HG03521 (cell line): ENCODE measurements around the gene ACOT7.

ENCODE experiments used
- ATAC-seq: cut with Tn5 transposase; IDR thresholded peaks from one replicate; pipeline ENCODE4 v1.9.1; 2021; ENCODE audit warnings: mild to moderate bottlenecking, moderate library complexity; ENCODE audit not compliant: unreplicated experiment

The ACOT7 gene

GRCh38 chr1:6253380-6253779 lies 140.2 kb downstream of the ACOT7 start:
- ATAC-seq, result no peak

DNA sequence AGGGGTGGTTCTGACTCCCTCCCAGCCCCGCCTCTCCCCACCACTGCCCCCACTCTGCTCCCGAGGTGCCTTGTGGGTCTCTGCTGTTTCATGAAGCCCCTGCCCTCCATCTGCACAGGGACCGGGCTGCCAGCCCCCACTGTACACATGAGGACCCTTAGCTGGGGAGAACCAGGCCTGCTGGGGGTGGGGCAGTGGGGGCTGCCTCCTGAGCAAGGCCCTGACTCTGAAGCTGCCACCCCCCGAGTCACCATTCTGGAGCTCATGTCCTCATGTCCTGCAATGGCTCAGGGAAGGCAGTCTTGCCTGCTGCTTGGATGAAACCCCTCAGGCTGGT lies 141.2 kb downstream of the ACOT7 start:
- no peak for ATAC-seq

DNA sequence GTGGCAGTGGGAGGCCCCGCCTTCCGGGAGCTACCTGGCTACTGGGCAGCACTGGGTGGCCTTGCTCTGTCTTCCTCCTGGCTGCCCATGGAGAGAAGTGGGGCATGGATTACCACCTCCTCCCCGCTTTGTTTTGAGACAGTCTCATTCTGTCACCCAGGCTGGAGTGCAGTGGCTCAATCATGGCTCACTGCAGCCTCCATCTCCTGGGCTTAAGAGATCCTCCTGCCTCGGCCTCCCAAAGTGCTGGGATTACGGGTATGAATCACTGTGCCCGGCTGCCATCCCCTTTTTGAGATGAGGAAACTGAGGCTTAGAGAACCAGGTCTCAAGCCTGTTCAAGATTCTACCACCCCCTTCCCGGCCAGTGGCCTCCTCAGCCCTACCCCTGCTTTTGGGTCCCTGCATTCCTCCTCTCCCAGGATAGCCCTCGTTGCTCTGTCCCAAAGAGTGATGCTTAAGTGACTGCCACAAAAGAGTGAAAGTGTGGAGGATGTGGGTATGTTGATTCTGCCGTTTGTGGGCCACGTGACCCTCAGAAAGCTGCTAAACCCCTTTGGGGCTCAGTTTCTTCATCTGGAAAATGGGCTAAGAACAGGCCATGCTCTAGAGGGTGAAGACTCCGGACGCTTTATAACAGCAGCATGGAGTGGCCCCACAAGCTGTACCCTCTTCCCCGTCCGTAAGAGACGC lies 141.7 kb downstream of the ACOT7 start:
- no peak for ATAC-seq

DNA sequence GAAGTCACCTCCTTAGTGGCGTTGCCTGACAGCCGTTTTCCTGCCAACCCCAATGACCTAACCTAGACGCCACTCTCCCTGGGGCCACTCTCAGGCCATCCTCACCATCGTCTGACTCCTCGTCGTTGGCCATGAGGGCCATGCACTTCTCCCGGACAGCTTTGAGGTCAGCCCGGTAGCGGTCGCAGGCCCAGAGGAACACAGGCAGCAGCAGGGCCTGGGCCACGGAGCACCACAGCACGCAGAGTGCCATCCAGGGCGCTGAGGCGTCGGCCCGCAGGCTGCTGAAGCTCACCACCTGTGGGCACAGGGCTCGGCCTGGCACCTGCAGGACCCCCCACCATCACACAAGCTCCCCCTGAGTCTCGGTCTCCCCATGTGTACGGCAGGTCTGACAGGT lies 142.3 kb downstream of the ACOT7 start:
- no peak for ATAC-seq

DNA sequence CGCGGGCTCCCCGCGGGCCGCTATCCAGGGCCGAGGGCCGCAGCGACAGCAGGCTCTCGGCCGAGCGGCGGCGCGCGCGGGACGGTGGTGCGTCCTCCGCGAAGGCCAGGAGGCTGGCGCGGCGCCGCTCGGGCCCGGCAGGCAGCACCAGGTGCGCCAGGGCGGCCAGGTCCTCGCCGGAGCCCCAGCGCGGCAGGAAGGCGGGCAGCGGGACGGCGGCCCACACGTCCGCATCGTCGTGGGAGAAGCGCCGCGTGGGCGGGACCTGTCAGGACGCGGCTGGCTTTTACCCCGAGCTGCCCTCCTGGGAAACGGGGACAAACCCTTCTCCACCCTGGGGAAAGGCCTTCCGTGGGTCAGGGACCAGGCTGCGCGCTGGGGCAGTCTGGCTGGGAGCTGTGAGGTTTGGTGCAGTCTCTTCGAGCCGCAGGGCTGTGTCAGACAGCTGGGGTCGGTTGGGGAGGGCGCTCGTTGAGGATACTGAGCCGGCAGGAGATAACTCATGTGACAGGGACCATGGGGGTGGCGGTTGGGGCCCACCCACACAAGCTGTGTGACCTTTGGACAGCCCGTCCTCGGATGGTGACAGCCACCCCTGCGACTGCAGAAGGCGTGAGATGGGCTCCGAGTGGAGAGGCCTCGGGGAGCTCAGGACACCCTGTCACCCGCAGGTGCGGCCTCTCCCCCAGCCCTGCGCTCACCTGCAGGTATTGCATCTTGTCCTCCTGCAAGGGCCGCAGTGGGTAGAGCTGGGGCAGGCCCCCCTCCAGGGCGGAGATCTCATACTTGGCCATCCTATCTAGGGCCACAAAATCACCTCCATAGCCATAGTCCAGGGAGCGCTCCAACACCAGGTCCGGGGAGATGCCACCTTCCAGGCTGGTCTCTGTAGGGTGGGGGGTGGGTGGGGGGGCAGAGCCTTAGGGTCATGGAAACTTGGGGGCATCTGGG lies 143.6 kb downstream of the ACOT7 start:
- ATAC-seq, result no peak

DNA sequence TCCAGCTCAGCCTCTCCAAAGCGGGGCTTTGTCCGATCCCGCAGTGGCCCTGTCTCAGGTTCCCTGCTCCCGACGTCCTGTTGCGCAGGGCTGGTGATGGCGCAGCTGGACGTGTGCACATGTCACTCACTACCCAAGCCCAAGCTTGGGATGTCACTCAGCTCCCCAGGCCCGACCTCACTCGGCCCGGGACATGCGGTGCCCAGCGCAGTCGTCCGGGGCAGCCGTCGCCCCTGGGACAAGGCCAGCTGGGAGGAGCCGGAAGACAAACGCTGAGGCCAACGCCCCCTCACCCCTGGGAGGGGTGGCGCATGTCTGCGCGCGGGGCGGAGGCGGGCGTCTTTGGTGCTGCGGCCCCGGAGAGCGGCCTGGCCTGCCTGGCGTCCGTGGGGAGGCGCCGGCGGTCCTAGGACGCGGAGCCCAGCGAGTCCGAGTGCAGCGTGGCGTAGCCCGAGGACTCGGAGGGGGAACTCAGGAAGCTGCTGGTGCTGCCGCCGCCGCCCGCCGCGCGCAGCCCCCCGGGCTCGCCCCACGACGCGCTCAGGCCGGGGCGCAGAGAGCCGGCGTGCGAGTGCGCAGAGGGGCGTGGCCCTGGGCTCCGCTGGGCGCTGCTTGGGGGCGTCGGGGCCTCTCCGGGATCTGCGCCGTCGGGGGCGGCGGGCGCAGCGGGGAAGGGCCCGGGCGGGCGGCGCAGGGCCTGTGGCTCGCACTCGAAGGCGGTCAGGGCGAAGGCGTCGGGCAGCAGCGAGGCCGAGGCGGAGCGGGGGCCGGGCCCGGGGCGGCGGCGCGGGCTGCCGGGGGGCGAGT lies 144.4 kb downstream of the ACOT7 start:
- ATAC-seq, result no peak

DNA sequence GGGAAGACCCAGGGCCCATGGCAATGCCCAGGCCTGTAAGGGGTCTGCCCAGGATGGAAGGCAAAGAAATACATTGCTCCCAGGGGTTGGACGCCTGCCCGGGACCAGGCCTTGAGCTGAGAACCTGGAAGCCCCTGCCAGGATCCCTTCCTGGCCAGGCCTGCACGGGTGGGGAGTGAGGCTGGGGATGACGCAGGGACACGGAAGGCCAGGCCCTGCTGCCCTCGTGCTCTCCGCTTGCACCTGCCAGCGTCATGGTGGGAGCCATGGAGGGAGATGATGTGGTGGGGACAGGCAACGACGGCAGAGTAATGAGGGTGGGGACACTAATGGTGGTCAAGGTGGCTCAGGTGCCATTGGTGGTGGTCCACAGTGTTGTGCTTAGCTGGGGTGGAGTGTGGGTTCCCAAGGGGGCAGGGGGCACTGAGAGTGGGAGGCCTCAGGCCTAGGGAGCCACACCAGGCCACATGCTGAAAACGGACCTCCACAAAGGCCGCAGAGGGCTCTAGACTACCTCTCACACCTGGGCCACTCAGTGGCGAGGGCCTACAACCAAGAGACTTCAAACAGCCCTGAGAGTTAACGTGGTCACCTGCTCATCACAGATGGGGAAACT lies 145.3 kb downstream of the ACOT7 start:
- ATAC-seq, result no peak

DNA sequence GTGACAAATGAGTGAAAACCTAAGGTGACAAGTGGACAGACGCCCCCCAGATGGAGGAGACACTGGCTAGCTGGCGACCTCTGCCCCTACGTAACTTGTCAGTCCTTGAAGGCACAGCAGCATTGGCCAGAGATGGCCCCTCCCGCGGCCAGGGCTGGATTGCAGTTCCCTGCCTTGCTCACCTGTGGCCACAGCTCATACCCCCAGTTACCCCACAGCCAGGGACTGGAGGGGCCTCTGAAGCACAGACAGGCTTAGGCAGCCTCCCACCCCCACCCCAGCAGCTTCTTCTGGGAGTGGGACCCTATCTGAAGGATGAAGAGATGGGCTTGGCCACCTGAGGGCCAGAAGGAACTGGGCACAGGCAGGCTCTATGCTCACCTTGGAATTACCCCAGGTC lies 145.9 kb downstream of the ACOT7 start:
- no peak for ATAC-seq

DNA sequence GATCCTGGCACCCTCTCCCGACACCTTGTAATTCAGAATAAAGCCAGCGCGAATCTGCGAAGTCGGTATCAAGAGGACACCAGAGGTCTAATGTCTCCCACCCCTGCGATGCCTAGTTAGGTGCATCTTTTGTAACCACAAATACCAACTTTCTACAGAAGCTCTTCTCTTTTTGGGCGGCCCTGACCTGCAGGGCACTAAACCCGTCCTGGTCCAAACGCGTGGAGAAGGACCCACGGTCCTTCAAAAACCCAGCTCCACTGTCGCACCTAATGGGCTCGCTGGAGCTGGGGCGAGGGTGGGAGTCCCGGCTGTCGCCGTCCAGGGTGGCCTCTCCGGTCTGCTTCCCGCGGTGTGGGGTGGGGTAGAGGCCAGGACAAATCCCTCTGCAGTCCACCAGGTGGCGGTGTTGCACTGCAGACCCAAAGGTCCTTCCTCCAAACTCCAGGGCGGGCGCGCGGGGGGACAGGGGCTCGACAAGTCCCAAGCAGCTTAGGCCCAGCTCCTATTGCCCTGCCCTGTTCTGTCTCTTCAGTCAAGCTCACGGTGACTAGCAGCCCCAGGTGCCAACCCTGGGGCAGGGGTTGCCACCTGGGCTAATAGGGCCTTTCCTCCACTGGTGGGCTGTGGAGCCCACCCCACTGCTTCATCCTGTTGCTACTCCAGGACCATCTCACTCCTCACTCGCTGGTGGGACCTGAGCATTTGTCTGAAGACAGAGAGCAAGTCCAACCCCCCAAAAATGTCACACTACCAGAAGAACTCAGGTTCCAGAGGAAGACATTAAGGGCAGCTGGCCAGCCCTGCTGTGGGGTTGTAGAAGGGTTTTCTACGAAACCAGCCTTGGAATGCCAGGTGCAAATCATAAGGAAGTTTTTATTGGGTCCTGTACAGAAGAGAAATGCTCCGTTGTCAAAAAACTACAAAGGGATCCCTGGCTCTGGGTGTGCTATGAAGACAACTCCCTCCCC lies 146.8 kb downstream of the ACOT7 start:
- ATAC-seq, result no peak

GRCh38 chr1:6245869-6246496 lies 147.6 kb downstream of the ACOT7 start:
- no peak for ATAC-seq

DNA sequence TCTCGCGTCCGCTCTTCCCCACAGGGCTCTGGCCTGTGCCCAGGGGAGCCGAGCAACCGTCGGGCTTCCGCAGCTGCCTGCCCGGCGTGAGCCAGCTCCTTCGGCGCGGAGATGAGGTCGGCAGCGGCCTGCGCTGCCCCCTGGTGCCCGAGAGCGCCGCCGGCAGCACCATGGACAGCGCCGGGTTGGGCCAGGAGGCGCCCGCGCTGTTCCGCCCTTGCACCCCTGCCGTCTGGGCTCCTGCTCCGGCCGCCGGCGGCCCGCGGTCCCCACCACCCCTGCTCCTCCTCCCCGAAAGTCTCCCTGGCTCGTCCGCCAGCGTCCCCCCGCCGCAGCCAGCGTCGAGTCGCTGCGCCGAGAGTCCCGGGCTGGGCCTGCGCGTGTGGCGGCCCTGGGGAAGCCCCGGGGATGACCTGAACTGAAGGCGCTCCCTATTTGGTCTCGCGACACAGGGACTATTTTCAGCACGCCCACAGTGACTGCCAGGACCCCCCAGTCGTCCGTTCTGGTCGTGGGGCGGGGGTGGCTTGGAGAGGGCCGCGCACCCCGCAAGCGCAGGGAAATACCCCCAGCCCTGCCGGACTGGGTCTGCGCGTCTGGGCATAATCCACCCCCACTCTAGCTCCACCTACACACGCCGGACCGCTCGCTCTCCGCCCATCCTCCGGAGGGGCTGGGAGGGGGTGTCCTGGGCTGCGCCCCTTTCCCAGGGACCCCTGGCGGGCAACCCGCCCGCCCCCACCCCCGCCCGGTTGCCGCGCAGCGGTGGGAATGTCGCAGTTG lies 148.3 kb downstream of the ACOT7 start:
- ATAC-seq, result peak; percentile 74

- no peak for ATAC-seq
Observed at GRCh38 chr1:6244401-6245049, 149.0 kb downstream of the ACOT7 start.

- no peak for ATAC-seq
Observed at GRCh38 chr1:6243993-6244392, 149.6 kb downstream of the ACOT7 start, which contains the start of gene HES3. Gene HES3, plus strand, starts transcription at chr1:6244179. Its CDS starts 187 bp downstream, at chr1:6244366.

GRCh38 chr1:6243053-6243834 lies 150.3 kb downstream of the ACOT7 start:
- no peak for ATAC-seq

- ATAC-seq, result no peak
Observed at GRCh38 chr1:6241887-6242740, 151.5 kb downstream of the ACOT7 start.
